DMS114 treated with DMSO at 0.1 percent for 48 hours (cell line): ENCODE results near the gene FGF1.
A peak's percentile ranks its signal among the peaks of the same experiment; 100 is the strongest.

Experiments
- DNase-seq: peaks from one replicate; lab custom pipeline; 2025; ENCODE audit not compliant: unreplicated experiment; lab: John Stamatoyannopoulos, UW

The FGF1 gene

DNA sequence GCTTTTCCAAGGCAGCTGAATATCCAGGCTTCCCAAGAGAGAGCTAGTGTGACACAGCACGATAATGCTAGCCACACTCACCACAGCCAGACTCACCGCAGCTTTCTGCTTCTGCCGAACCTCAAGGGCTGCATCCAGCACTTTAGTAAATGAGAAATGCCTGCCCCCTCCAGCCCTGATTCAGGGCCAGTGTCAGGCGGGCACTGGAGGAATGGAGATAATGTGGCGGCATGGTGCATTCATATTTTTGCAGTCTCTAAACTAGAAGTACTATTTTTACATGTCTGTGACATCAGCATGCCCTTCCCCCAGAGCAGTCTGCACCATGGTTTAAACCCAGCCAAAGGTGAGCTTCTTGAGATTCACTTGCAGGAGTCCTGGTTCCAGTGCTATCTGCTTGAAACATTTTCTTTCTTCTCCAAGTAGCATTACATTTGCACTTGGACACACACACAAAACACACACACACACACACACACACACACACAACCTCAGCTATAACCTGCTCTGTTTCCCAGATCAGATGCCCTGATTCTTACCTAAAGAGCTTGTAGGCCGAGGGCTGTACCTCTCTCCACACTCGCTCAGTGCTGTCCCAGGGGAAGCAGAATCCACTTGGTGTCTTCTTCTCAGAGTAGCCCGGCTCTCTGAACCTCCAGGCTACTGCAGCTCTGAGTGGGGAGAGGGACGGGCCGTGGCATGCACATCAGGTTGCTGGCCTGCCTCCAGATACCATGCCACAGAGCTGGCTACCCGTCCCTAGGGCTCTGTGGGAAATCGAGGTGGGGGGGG lies at the start of gene FGF1:
Gene FGF1 (minus strand): TSS at position 673 of the 792 bp plus-strand sequence. CDS start 71,963 bp downstream, outside the sequence.
- DNase-seq: no peak

DNA sequence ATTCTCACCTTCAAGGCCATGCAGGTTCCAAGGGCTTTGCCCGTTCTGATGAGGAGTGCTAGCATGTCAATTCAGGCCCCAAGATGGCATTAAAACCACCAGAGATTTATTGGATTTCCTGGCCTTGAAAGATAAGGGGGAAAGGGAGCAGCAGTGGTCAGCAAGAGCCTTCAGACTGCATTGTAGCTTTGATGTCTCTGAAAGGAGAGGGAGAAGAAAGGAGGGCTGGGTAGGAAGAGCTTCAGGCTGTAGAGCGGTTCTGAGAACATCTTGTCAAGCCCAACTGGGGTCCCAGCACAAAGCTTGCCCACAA lies 41.8 kb upstream of the FGF1 start:
- no peak for DNase-seq

DNA sequence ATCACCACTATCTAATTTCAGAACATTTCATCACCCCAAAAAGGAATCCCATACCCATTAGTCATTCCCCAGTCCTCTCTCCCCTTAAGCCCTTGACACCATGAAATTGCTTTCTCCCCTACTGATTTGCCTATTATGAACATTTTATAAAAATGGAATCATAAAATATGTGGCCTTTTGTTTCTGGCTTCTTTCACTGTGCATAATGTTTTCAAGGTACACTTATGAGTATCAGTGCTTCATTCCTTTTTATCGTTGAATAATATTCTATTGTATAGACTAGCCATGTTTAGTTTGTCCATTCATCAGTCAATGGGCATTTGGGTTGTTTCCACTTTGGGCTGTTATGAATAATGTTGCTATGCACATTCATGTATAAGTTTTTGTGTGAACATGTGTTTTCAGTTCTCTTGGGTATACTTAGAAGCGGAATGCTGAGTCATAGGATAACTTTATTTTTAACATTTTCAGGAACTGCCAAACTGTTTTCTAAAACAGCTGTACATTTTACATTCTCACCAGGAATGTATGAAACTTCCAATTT lies 40.4 kb upstream of the FGF1 start:
- no peak for DNase-seq

DNA sequence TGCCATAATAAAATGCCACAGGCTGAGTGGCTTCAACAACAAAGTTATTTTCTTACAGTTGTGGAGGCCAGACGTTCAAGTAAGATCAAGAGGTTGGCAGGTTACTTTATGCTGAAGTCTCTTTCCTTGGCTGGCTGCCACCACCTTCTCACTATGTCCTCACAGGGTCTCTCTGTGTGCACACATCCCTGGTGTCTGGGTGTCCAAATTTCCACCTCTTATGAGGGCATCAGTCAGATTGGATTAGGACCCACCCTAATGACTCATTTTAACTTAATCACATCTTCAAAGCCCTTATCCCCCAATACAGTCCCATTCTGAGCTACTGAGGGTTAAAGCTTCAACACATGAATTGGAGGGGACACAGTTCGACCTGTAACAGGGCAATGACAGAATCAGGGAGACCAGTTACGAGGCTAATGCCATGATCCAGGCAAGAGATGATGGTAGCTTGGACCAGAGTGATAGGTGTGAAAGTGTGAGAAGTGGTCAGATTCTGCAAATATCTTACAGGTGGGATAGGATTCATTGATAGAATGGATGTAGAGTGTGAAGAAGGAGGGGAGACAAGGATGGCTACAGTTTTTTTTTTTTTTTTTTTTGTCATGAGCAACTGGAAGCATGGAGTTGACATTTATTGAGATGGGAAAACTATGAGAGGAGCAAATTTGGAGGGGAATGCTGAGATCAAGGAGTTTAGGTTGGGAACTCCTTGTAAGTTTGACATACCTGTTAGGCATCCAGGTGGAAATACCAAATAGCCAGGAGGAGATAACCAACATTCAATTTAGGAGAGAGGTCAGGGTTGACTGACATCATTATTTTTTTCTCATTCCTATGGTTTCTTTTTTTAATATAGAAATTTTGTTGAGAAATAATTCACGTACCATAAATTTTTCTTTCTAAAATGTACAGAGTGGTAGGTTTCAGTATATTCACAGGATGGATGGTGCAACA lies 39.6 kb upstream of the FGF1 start:
- DNase-seq: no peak

DNA sequence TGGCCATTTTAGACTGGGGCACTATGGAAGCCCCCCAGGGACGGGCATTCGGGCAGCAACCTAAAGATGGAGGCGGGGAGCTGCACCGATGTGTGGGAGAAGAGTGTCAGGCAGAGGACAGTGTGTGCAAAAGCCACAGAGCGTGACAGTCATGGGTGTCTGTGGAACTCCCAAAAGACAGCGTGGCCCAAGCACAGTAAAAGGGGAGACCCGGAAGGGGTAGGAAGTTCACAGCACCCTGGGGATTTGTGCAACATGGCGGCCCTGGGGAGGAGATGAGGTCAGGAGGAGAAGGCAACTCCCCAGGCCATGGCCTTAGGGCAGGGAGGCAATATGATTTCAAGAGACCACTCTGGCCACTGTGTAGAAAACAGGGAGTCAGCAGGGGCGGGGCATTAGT lies 38.9 kb upstream of the FGF1 start:
- DNase-seq: no peak

DNA sequence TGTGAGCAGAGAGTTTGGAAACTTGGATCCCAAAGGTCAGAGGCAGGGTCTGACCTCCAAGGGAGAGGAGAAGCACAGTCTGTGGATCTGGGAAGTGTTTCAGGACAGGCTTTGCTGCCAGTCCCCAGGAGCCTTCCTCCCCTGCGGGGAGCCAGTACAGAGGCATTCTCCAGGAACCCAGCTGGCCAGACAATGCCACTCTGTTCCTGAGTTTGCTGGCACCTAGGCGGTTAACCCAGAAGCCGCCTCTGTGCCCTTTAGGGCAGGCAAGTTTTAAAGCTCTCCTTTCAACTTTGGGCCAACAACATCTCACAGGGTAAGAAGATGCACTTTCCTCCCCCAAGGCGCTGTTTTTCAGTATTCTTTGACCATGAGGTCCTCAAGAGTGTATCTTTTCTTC lies 37.0 kb upstream of the FGF1 start:
- no peak for DNase-seq

DNA sequence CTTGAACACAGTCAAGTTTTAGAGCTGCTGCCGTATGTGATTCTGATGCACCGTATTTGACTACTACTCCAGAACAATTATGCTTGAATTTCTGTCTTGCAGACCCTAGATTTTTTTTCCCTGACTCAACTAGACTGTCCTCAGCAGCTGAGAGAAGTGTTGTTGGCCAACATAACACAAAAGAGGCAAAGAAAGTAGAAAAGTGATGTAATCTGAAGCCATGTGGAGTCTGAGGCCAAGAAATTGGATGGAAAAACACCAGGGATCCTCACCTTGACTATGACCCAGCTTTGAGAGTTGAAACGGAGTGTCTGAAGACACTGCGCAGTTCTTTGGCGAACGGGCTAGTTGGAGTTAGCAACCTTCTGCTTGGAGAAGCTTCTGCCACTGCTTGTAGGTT lies 36.3 kb upstream of the FGF1 start:
- DNase-seq: no peak

DNA sequence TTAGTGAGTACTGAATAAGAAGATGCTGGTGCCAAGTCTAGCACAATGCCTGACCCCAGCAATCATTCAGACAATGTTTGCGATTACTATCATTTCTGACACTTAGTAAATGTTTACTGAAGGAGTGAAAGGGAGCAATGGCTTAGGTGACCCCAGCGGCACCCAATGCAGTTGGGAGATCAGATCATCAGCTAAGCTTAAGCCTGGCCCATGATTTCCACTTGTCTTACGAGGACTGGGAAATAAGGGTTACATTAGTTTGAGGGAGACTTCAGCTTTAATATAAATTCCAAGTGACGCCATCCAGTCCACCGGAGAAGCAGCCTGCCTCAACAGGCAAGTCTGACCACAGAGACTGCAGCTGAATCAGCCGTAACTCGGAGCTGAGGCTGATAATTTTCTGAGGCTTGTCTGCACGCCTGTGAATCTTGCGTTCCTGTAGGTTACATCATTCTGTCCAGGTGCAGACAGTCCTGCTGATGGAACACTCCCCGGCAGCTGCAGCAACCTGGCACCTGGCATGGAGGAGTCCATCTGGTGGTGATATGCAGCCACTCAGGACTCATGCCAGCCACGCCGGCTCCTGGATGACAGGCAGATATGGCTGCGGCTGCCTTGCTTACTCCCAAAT lies 34.9 kb upstream of the FGF1 start:
- DNase-seq: no peak

DNA sequence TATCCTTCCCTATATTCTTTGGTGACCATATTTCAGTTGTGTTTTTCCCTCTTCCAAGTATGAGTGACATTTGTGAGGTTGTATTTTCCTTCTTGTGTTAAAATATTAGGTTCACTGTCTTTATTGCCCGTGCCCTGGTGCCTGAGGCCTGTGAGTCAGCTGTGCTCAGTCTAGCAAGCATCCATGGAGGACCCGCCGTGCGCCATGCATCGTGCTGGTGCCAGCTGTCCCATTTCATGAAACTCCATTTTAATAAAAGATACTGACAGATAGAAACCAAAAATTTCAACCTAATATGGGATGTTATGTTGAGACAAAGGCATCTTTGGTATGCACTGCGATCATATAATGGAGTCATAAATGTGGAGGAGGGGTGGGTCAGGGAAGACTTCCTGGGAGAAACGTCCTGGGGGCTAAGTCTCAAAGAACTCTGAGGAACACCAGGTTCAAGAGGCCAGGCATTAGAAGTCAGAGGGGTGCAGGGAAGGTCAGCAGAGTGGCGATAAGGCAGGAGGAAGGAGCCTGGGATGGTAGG lies 34.0 kb upstream of the FGF1 start:
- no peak for DNase-seq

DNA sequence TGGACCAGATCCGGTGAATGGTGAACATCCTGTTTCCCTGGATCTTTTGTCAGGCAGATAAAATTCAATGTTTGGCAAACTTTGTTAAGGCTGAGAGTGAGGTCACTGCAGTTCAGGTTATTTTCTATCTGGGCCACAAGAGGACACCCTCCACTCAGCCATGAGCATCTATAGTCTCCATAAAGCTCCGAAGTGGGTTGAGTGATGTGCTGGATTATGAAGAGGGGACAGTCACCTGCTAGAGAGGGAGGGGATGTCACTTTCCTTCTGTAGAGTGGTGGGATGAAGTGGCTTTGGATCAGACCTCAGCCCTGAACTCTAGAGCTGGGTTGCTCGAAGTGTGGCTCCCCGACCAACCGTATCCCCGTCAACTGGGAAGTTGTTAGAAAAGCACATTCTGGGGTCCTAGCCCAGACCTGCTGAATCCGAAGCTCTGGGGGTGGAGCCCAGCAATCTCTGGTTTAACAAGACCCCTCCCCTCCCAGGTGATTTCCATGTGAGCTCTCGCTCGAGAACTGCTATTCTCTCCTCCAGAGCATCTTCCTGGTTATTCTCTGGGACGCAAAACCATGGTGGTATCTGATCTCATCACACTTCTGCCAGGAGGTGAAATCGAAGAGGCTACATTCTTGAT lies 31.8 kb upstream of the FGF1 start:
- peak; percentile 61 for DNase-seq

DNA sequence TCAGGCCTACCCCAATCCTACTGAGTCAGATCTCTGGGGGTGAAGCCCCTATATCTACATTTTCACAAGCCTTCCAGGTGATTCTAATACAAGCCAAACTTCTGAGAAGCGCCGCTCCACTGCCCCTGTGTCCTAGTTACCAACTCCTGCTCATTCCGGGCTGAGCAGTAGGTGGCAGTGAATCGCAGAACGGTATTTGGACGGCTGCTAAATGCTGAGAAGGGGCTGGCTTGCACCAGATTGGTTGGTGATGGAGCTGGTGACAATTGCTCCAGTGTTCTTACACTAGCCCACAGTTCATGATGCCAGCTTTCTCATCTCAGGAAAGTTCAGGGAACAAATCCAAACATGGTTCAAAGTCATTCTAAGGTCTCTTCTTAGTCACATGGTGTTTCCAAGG lies 31.1 kb upstream of the FGF1 start:
- DNase-seq: peak; percentile 67

DNA sequence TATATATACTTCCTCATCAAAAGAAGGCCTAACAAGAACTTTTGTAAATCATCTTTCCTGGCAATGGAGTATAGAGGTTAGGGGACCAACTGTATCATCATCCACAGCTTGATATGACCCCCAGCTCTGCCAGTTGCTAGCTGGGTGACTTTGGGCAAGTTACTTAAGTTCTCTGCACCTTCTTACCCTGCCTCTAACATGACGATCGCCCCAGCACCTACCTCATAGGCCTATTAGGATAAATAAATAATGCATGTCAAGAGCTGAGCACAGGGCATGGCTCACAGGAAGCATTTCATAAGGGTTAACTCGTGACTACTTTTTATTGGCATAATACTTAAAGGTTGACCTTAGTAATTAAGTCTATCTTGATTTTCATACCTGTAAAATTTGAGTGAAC lies 29.4 kb upstream of the FGF1 start:
- no peak for DNase-seq

DNA sequence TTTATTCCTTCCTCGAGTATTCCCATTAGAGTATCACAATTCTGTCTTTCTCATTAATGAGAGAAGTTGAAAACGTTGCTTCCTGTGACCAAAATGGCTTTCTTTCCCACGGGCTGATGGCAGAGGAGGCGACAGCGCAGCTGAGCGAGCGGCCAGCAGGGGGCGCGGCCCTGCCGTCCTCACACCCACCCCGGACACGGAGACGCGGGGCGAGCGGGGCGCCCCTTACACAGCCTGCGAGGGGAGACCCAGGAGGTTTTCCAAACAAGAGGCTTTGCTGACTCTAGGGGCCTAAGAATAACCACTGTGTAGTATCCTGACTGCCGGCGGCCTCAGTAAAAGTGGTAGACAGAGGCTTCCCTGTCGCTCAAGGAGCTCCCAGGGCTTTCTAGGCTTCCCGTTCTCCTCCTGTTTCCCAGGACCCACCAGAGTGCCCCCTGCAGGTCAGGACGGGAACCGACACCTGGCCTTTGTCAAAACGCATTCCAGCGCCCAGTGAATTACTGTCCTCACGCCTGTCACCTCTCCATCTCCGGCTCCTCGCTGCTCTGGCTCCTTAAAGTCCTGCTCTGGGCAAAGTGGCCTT lies 27.3 kb upstream of the FGF1 start:
- peak; percentile 85 for DNase-seq

DNA sequence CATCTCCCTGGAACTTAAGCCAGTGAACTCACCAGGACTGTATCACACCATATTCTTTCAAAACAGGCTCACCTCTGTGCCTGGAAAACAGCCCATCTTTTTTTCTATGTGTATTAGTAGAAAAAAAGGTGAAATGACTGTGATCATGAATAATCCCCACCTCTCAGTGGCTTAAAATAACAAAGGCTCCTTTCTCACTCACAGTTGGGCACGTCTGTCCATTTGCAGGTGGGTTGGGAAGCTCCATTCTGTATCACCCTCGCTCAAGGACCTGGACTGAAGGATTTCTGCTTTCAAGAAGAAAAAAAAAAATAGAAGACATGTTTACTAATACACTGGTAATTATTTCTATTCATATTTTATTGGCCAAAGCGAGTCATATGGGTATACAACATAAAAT lies 17.3 kb upstream of the FGF1 start:
- no peak for DNase-seq

DNA sequence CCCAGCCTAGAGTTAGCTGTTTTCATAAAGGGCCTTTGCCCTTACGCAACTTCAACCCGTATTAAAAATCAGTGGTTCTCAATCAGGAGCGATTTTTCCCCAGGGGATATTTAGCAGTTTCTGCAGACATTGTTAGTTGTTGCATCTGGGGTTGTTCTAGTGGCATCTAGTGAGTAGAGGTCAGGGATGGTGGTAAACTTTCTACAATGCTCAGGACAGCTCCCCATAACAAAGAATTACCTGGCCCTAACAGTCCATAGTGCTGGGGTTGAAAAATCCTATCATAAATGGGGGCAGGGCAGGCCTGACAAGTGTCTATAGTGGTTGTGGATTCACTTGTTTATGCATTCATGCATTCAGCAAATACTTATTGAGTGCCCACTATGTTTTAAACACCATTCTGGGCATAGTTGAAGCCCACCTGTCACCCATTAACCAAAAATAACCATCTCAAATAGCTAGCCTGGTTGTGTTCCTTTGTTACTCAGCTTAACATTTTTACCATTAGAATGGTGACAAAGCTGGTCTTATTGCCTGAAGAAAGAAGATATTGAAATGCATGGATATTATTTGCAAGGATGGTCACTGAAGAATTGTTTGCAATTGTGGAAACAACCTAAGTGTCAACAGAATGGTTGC lies 15.9 kb upstream of the FGF1 start:
- DNase-seq: no peak

DNA sequence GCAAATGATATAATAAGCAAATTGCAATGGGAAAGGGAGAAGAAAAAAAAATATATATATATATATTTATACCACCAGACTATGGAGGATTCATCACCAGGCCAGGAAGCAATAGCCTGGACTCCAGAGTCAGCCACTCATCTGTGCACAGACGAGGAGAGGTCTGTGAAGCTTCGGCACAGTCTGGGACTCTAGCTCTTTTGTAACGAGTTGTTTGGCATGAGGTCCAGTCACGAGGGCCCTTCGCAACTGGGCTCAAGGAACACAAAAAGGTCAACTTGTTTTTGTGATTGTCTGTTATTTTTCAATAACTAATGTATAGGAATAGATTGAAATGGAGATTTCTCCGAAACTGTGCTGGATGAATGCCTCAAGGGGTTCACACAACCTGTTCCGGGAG lies 14.7 kb upstream of the FGF1 start:
- DNase-seq: no peak

DNA sequence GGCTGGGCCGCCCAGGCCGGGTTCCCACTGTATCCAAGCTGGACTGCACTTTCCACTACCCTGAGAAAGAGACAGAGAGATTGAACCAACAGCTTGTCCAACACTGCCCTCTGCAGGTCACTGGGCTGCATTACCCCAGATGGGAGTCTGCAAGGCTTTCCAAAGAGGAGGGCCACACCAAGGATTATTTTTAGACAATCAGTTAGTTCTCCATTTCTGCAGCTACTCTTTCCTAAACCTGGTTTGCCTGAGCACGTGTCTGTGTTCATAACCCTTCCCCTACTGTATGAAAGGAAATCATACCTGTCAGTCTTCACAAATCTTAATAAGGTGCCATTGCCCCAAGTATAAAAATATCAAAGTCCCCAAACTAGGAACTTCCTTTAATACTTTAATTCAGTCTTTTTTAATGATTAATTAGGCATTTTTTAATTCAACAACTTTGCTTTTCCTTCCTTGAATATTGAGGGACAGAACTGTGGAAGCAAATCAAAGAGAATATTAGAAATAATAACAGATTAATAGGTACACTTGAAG lies 13.4 kb upstream of the FGF1 start:
- DNase-seq: peak; percentile 74

DNA sequence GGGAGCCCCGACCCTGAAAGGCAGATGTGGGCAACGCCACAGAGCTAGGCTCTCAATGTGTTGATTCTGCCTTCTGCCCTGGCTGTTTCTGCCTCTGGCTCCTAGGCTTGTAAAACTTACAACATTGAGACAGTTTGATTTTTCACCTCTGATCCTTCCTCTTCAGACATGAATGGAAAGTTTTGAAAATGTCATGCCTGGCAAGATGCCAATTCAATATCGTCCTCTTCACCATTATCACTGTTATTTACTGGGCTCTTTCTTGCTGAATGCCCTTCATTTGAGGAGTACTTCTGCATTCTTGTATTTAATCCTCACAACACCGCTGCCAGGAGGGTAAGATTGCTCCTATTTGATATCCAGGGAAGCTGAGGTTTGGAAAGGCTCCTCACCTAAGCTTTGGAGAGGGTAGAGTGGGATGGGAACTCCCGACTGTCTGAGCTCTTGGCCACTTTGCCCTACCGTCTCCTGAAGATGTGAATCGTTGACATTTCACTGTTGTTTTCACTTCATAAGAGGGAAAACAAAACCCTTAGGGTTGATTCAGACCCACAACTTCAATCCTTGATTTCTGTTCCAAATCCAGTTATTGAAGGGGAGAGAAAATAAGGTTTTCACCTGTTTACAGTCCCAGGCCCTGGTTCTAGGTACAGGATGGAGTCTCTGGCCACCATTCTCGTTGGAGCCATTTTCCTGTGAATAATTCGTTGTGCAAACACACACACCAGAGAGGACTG lies 12.7 kb upstream of the FGF1 start:
- DNase-seq: no peak
